GM12878 (cell line): ENCODE results near the gene GNB5.
A peak's percentile ranks its signal among the peaks of the same experiment; 100 is the strongest.

Source experiments
- CHD2 ChIP-seq: IDR thresholded peaks from 2 replicates; pipeline ENCODE4 v1.6.1; 2011; ENCODE audit warnings: low read depth, low read length, improper control_type of control experiment, borderline replicate concordance
- SUPT20H ChIP-seq: IDR thresholded peaks from 2 replicates; pipeline ENCODE4 v1.6.1; 2011; ENCODE audit warnings: low read depth, mild to moderate bottlenecking, low read length, moderate library complexity, borderline replicate concordance; ENCODE audit not compliant: control insufficient read depth
- ZNF274 ChIP-seq: IDR thresholded peaks from one replicate; pipeline ENCODE4 v1.8.0; 2011; ENCODE audit not compliant: insufficient read length, insufficient read depth
- TF ChIP-seq, protein P1 (sequence below), 3 experiments: IDR thresholded peaks in 2 of 3; conservative IDR thresholded peaks in 1 of 3; 2 replicates each; pipeline ENCODE4 v1.5.1; 2011; ENCODE audit warnings: low read depth in 3 of 3, low read length in 3 of 3, mild to moderate bottlenecking in 3 of 3, control low read depth in 2 of 3, moderate library complexity in 2 of 3, inconsistent platforms in 1 of 3, mixed read lengths in 1 of 3; ENCODE audit not compliant: control insufficient read depth in 2 of 3, insufficient read depth in 1 of 3; ENCODE audit errors: extremely low read depth in 1 of 3
- TF ChIP-seq, protein P2 (sequence below): fragments of 450-650 bp; IDR thresholded peaks from 2 replicates; pipeline ENCODE4 v1.6.1; 2016; ENCODE audit warnings: mild to moderate bottlenecking

DNA sequence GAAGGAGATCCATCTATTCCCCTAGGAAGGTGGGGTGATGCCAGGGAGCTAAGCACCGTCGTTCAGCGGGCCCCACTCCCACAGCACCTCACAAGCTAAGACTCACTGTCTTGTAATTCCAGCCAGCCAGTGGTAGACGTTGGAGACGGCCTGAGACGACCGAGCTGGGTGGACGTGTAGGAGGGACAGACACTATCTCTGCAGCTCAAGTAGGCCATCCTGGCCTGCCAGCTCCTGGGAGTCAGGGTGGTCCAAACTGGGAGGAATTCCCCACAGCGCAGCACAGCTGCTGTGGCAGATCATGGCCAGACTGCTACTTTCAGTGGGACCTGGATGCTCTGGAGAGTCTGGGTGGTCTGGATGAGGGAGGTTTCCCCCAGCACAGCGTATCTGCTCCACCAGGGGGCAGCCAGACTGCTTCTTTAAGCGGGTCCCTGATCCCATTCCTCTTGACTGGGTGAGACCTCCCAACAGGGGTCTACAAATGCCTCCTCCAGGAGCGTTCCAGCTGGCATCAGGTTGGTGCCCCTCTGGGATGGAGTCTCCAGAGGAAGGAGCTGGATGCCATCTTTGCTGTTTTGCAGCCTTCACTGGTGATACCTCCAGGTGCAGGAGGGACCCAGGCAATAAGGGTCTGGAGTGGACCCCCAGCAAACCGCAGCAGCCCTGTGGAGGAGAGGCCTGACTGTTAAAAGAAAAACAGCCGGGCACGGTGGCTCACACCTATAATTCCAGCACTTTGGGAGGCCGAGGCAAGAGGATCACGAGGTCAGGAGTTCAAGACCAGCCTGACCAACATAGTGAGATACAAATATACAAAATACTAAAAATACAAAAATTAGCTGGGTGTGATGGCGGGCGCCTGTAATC, 27.6 kb downstream of the GNB5 start:
- TF ChIP-seq, protein P1, sequence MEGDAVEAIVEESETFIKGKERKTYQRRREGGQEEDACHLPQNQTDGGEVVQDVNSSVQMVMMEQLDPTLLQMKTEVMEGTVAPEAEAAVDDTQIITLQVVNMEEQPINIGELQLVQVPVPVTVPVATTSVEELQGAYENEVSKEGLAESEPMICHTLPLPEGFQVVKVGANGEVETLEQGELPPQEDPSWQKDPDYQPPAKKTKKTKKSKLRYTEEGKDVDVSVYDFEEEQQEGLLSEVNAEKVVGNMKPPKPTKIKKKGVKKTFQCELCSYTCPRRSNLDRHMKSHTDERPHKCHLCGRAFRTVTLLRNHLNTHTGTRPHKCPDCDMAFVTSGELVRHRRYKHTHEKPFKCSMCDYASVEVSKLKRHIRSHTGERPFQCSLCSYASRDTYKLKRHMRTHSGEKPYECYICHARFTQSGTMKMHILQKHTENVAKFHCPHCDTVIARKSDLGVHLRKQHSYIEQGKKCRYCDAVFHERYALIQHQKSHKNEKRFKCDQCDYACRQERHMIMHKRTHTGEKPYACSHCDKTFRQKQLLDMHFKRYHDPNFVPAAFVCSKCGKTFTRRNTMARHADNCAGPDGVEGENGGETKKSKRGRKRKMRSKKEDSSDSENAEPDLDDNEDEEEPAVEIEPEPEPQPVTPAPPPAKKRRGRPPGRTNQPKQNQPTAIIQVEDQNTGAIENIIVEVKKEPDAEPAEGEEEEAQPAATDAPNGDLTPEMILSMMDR (IDR thresholded peaks at IDR 0.05 in 2 of 3, conservative IDR thresholded peaks at IDR 0.05 in 1 of 3; ENCODE audit: control insufficient read depth in 2 of 3, extremely low read depth in 1 of 3, insufficient read depth in 1 of 3, low read depth in 3 of 3, low read length in 3 of 3): peak; percentile 15 to 43 (median 32); a peak in 4 of 6 replicates
- TF ChIP-seq, protein P2, sequence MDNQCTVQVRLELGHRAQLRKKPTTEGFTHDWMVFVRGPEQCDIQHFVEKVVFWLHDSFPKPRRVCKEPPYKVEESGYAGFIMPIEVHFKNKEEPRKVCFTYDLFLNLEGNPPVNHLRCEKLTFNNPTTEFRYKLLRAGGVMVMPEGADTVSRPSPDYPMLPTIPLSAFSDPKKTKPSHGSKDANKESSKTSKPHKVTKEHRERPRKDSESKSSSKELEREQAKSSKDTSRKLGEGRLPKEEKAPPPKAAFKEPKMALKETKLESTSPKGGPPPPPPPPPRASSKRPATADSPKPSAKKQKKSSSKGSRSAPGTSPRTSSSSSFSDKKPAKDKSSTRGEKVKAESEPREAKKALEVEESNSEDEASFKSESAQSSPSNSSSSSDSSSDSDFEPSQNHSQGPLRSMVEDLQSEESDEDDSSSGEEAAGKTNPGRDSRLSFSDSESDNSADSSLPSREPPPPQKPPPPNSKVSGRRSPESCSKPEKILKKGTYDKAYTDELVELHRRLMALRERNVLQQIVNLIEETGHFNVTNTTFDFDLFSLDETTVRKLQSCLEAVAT: no peak
- TF ChIP-seq CHD2 (no peak), SUPT20H (no peak), ZNF274 (no peak)
